HG02884 (cell line): ENCODE measurements around the gene ECHDC3.

ENCODE experiments used
- ATAC-seq: cut with Tn5 transposase; IDR thresholded peaks from one replicate; pipeline ENCODE4 v1.9.1; 2021; ENCODE audit warnings: mild to moderate bottlenecking, moderate library complexity; ENCODE audit not compliant: unreplicated experiment

ECHDC3 gene

GRCh38 chr10:11808808-11809207 lies 66.6 kb downstream of the ECHDC3 start:
- ATAC-seq: no peak

GRCh38 chr10:11810313-11810766 lies 68.2 kb downstream of the ECHDC3 start:
- ATAC-seq: no peak

GRCh38 chr10:11810973-11811372 lies 68.8 kb downstream of the ECHDC3 start:
- ATAC-seq: no peak

- ATAC-seq: no peak
Measured at GRCh38 chr10:11813177-11813576, 71.0 kb downstream of the ECHDC3 start.
